ENCODE data around the gene IGF1R.

DNA sequence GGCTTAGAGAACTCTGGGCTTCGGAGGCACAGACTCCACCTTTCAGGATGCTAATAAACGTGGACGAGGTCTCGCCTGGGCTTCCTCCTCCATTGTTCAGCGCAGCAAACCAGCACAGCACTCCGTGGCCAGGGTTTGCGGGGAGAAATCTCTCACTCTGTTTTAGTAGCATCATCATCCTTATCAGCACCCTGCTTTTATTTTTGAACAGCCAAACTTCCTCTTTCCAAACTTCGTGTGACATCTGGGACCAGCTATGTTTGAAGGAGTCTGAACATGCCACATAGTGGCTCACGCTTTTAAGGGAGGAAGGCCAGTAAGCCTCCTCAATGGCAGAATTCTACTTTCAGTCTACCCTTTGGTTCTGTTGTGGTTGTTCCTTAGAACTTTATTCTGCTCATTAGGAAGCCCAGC is 210.3 kb downstream of the IGF1R start:
- TF ChIP-seq, protein P1, sequence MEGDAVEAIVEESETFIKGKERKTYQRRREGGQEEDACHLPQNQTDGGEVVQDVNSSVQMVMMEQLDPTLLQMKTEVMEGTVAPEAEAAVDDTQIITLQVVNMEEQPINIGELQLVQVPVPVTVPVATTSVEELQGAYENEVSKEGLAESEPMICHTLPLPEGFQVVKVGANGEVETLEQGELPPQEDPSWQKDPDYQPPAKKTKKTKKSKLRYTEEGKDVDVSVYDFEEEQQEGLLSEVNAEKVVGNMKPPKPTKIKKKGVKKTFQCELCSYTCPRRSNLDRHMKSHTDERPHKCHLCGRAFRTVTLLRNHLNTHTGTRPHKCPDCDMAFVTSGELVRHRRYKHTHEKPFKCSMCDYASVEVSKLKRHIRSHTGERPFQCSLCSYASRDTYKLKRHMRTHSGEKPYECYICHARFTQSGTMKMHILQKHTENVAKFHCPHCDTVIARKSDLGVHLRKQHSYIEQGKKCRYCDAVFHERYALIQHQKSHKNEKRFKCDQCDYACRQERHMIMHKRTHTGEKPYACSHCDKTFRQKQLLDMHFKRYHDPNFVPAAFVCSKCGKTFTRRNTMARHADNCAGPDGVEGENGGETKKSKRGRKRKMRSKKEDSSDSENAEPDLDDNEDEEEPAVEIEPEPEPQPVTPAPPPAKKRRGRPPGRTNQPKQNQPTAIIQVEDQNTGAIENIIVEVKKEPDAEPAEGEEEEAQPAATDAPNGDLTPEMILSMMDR (IDR thresholded peaks at IDR 0.05; ENCODE audit: insufficient read depth, low read length, poor library complexity, severe bottlenecking) = no peak
- TF ChIP-seq EZH2phosphoT487 (conservative IDR thresholded peaks at IDR 0.05; ENCODE audit: low read length) = no peak
